ENCODE data around the gene MYL6. TPM values are rescaled to one million over a fixed set of nuclear protein-coding genes. Genes with fewer than 3 reads are reported as not detected.

MYL6 gene
- total RNA-seq, 1 experiment from 2014 or later: 1,024 TPM

DNA sequence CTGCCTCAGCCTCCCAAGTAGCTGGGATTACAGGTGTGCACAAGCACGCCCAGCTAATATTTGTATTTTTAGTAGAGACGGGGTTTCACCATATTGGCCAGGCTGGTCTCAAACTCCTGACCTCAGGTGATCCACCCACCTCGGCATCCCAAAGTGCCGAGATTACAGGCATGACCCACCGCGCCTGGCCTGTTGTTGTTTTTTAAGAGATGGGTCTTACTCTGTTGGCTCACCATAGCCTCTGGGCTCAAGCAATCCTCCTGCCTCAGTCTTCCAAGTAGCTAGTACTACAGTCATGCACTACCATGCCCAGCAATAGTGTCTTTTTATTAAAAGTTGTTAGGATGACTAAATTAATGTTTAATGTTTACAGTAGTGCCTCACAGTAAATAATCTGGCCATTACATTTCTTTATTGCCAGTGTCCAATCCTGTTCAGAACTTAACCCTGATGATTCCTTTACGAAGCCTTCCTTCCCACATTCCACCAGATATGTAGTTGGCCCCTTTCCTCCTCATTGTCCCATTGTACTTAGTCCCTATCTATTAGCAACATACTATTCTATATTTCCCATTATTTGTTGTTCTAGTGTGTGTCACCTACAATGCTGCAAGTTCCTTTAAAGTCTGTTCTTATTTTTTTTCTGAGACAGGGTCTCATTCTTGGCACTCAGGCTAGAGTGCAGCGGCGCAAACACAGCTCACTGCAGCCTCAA lies 39.9 kb downstream of the MYL6 start:
- Histone ChIP-seq H3K9me3 (ENCODE audit: control insufficient read depth, insufficient read depth, low read depth, low read length) (no peaks in the 10 kb centered on the region), H3K27me3 (ENCODE audit: control insufficient read depth, insufficient read depth, low read length) (no peaks in the 10 kb centered on the region), H3K4me3 (ENCODE audit: low read depth in 2 of 2, low read length in 2 of 2) (no peak overlapping the region), H3K36me3 (ENCODE audit: control insufficient read depth, insufficient read depth, low read length) (no peaks in the 10 kb centered on the region), H3K27ac (ENCODE audit: low read length) (no peak overlapping the region), H3K4me1 (ENCODE audit: control insufficient read depth, insufficient read depth, low read length) (peaks cover 3% of the 10 kb centered on the region; the same call in 1 of the 2 replicates)
- BruUV-seq (replicated peaks): no TSS peak
- in situ Hi-C loops (cut with HindIII; ENCODE audit: low pct_unique_long_range_greater_than_20kb, low sequenced_read_pairs) (no loop called here), intact Hi-C loops (cut with micrococcal nuclease; ENCODE audit: unreplicated experiment) (no loop called here)
- DNase-seq (ENCODE audit: low read depth, low spot score): no peak
- no peak for ATAC-seq
- ChIA-PET CTCF (no interaction called here), POLR2A (no interaction called here)
- no peak for TF ChIP-seq POLR2AphosphoS5 (IDR thresholded peaks at IDR 0.05; ENCODE audit: low read depth, low read length)
- TF ChIP-seq REST (IDR thresholded peaks at IDR 0.05; ENCODE audit: insufficient read depth in 1 of 2, low read depth in 2 of 2, low read length in 1 of 2): no peak
- no peak for TF ChIP-seq TCF7L2 (IDR thresholded peaks at IDR 0.05; ENCODE audit: low read depth, low read length)
- TF ChIP-seq CTCF (IDR thresholded peaks at IDR 0.05): no peak
- no peak for TF ChIP-seq SIN3A (IDR thresholded peaks at IDR 0.05; ENCODE audit: borderline replicate concordance, insufficient read depth, low read depth, low read length)

DNA sequence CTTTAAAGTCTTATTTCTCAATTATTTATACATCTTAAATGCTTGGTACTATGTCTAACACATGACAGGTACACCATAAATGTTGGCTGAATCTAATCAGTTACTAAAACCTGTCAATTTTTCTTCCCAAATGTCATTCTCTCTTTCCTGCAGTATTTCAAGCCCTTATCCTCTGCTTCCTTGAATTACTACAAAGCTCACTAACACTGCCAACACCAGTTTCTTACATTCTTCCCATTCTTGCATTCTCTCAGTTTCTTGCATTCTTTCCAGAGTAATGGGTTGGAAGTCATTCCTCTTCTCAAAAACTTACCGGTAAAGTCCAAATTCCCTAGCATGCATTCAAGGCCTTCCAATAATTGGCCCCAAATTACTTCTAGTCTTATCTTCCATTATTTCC lies 40.7 kb downstream of the MYL6 start:
- Histone ChIP-seq H3K4me3 (ENCODE audit: low read depth in 2 of 2, low read length in 2 of 2) (no peak overlapping the region), H3K36me3 (ENCODE audit: control insufficient read depth, insufficient read depth, low read length) (no peaks in the 10 kb centered on the region), H3K4me1 (ENCODE audit: control insufficient read depth, insufficient read depth, low read length) (peaks cover 3% of the 10 kb centered on the region; the same call in 1 of the 2 replicates), H3K27me3 (ENCODE audit: control insufficient read depth, insufficient read depth, low read length) (no peaks in the 10 kb centered on the region), H3K27ac (ENCODE audit: low read length) (no peak overlapping the region), H3K9me3 (ENCODE audit: control insufficient read depth, insufficient read depth, low read depth, low read length) (no peaks in the 10 kb centered on the region)
- no peak for DNase-seq (ENCODE audit: low read depth, low spot score)
- BruUV-seq (replicated peaks): no TSS peak
- intact Hi-C loops (cut with micrococcal nuclease; ENCODE audit: unreplicated experiment): no loop called here
- CTCF ChIA-PET: no interaction called here
- in situ Hi-C loops (cut with HindIII; ENCODE audit: low pct_unique_long_range_greater_than_20kb, low sequenced_read_pairs): no loop called here
- TF ChIP-seq CTCF (IDR thresholded peaks at IDR 0.05): no peak
- TF ChIP-seq SIN3A (IDR thresholded peaks at IDR 0.05; ENCODE audit: borderline replicate concordance, insufficient read depth, low read depth, low read length): no peak
- TF ChIP-seq POLR2AphosphoS5 (IDR thresholded peaks at IDR 0.05; ENCODE audit: low read depth, low read length): no peak
- no peak for TF ChIP-seq TCF7L2 (IDR thresholded peaks at IDR 0.05; ENCODE audit: low read depth, low read length)
- TF ChIP-seq REST (IDR thresholded peaks at IDR 0.05; ENCODE audit: insufficient read depth in 1 of 2, low read depth in 2 of 2, low read length in 1 of 2): no peak
- no peak for ATAC-seq
- POLR2A ChIA-PET: no interaction called here

All from Panc1 (cell line).